ENCODE measurements around the gene KIF5C.

Gene KIF5C

DNA sequence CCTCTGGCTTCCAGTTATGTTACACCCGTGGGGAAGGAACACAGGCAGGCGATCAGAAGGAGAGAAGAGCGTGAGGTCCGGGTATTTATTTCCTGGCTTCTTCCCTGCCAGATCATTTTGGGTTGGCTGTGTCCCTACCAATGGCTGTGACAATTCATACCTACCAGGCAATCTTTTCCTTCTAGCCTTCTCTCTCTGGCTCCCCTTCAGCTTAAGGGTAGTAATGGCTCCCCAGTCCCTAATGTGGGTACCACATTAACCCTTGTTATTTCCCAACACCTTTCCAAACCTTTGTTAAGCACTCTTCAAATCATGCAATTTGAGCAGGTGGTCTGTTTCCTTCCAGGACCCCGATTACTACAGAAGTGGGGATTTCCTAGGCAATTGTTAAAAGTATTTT, 84.7 kb downstream of the KIF5C start:
- H3K27ac ChIP-seq (ENCODE audit: low read length, poor library complexity, severe bottlenecking) = no peak overlapping the region
- no peaks in the 10 kb centered on the region for H3K36me3 ChIP-seq (ENCODE audit: control insufficient read depth in 1 of 2, insufficient read depth in 2 of 2, low read depth in 1 of 2, low read length in 2 of 2)
- no peak overlapping the region for H2BK12ac ChIP-seq (ENCODE audit: low read length in 2 of 2)
- no peak for DNase-seq
- no peaks in the 10 kb centered on the region for H3K9me3 ChIP-seq (ENCODE audit: control insufficient read depth, low read length)
- H3K79me1 ChIP-seq (replicated peaks; ENCODE audit: low read length, poor library complexity, severe bottlenecking) = no peaks in the 10 kb centered on the region
- no peak overlapping the region for H3K18ac ChIP-seq (ENCODE audit: low read depth in 1 of 2, low read length in 2 of 2)
- no peak overlapping the region for H2AK5ac ChIP-seq (ENCODE audit: low read length, severe bottlenecking)
- peaks cover 1% of the 10 kb centered on the region for H3K4me1 ChIP-seq (ENCODE audit: control insufficient read depth, insufficient read depth, low read depth, low read length)
- no peak overlapping the region for H2AFZ ChIP-seq (ENCODE audit: low read depth, low read length)
- H4K8ac ChIP-seq (ENCODE audit: low read length) = no peak overlapping the region
- H3K14ac ChIP-seq (ENCODE audit: low read length in 2 of 2) = no peak overlapping the region
- 91% methylated on average over 5 of the region's 5 CpGs for WGBS
- H3K27me3 ChIP-seq (ENCODE audit: control insufficient read depth in 1 of 2, insufficient read depth in 1 of 2, low read length in 2 of 2) = peaks cover 5 to 7% of the 10 kb centered on the region in 2 experiments
- H3K4ac ChIP-seq (ENCODE audit: low read depth in 1 of 2, low read length in 2 of 2) = no peak overlapping the region
- H3K23ac ChIP-seq (ENCODE audit: low read length in 2 of 2) = no peak overlapping the region
- H4K91ac ChIP-seq (ENCODE audit: low read length) = no peak overlapping the region
- H2BK5ac ChIP-seq (ENCODE audit: low read depth, low read length, poor library complexity, severe bottlenecking) = no peak overlapping the region
- no peak overlapping the region for H3K9ac ChIP-seq (ENCODE audit: low read length)
- no peak overlapping the region for H2BK120ac ChIP-seq (ENCODE audit: low read depth, low read length)
- no peak overlapping the region for H3K4me2 ChIP-seq (ENCODE audit: low read length, poor library complexity, severe bottlenecking)
- no peak overlapping the region for H3K4me3 ChIP-seq (ENCODE audit: insufficient read depth in 1 of 2, low read depth in 1 of 2, low read length in 2 of 2)
- H2BK15ac ChIP-seq (ENCODE audit: low read depth, poor library complexity, severe bottlenecking) = no peak overlapping the region

DNA sequence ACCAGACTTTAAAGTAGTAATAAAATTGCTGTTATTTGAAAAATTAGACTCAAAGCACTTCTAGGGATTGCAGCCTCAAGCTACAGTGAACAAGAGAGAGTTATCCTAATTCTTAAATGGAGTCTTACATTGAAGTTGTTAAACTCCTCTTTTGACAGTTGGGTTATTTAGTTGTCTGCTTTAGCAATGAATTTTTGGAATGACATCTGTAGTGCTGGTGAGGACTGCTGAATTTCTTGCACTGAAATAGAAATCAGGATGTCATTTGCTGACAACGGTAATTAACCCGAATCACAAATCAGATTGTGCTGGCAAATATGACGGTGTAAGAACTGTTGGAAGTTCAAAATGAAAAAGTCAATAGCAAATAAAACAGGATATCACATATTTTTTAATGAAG, 85.5 kb downstream of the KIF5C start:
- DNase-seq = no peak
- Histone ChIP-seq H3K23ac (ENCODE audit: low read length in 2 of 2) (no peak overlapping the region), H2BK12ac (ENCODE audit: low read length in 2 of 2) (no peak overlapping the region), H3K27ac (ENCODE audit: low read length, poor library complexity, severe bottlenecking) (no peak overlapping the region), H3K14ac (ENCODE audit: low read length in 2 of 2) (no peak overlapping the region), H2BK5ac (ENCODE audit: low read depth, low read length, poor library complexity, severe bottlenecking) (no peak overlapping the region), H3K9me3 (ENCODE audit: control insufficient read depth, low read length) (no peaks in the 10 kb centered on the region), H3K27me3 (ENCODE audit: control insufficient read depth in 1 of 2, insufficient read depth in 1 of 2, low read length in 2 of 2) (peaks cover 3 to 7% of the 10 kb centered on the region in 2 experiments), H4K91ac (ENCODE audit: low read length) (no peak overlapping the region), H2AFZ (ENCODE audit: low read depth, low read length) (no peak overlapping the region), H4K8ac (ENCODE audit: low read length) (no peak overlapping the region), H3K4me3 (ENCODE audit: insufficient read depth in 1 of 2, low read depth in 1 of 2, low read length in 2 of 2) (no peak overlapping the region), H3K18ac (ENCODE audit: low read depth in 1 of 2, low read length in 2 of 2) (no peak overlapping the region), H3K9ac (ENCODE audit: low read length) (no peak overlapping the region), H3K4ac (ENCODE audit: low read depth in 1 of 2, low read length in 2 of 2) (no peak overlapping the region), H3K4me2 (ENCODE audit: low read length, poor library complexity, severe bottlenecking) (no peak overlapping the region), H3K36me3 (ENCODE audit: control insufficient read depth in 1 of 2, insufficient read depth in 2 of 2, low read depth in 1 of 2, low read length in 2 of 2) (no peaks in the 10 kb centered on the region), H2AK5ac (ENCODE audit: low read length, severe bottlenecking) (no peak overlapping the region), H3K79me1 (replicated peaks; ENCODE audit: low read length, poor library complexity, severe bottlenecking) (no peaks in the 10 kb centered on the region), H3K4me1 (ENCODE audit: control insufficient read depth, insufficient read depth, low read depth, low read length) (peaks cover 1% of the 10 kb centered on the region), H2BK120ac (ENCODE audit: low read depth, low read length) (no peak overlapping the region), H2BK15ac (ENCODE audit: low read depth, poor library complexity, severe bottlenecking) (no peak overlapping the region)
- no CpG with 5 or more reads among the region's 3 CpGs for WGBS

DNA sequence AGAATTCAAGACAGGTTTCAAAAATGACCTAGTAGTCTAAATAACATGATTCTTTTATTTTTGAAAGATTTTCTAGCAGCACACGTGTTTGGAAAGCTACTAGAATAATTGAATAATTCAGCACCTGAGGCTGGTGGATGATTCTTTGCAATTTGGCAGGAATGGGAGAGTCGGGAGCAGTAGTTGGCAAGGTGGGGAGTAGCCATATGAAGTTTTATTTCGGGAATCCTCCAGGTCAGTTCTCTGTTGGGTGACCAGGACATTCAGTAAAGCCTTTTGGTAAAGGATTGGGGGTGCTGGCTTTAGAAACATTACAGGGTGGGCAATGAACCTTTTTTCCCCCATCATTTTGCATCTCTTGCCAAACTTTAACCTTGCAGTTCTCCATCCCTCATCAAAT, 88.4 kb downstream of the KIF5C start:
- Histone ChIP-seq H3K4me2 (ENCODE audit: low read length, poor library complexity, severe bottlenecking) (no peak overlapping the region), H2BK5ac (ENCODE audit: low read depth, low read length, poor library complexity, severe bottlenecking) (no peak overlapping the region), H4K8ac (ENCODE audit: low read length) (no peak overlapping the region), H2BK120ac (ENCODE audit: low read depth, low read length) (no peak overlapping the region), H3K36me3 (ENCODE audit: control insufficient read depth in 1 of 2, insufficient read depth in 2 of 2, low read depth in 1 of 2, low read length in 2 of 2) (no peaks in the 10 kb centered on the region), H2AK5ac (ENCODE audit: low read length, severe bottlenecking) (no peak overlapping the region), H3K23ac (ENCODE audit: low read length in 2 of 2) (no peak overlapping the region), H3K4me3 (ENCODE audit: insufficient read depth in 1 of 2, low read depth in 1 of 2, low read length in 2 of 2) (no peak overlapping the region), H2BK12ac (ENCODE audit: low read length in 2 of 2) (no peak overlapping the region), H3K18ac (ENCODE audit: low read depth in 1 of 2, low read length in 2 of 2) (no peak overlapping the region), H3K14ac (ENCODE audit: low read length in 2 of 2) (no peak overlapping the region), H3K9me3 (ENCODE audit: control insufficient read depth, low read length) (no peaks in the 10 kb centered on the region), H3K9ac (ENCODE audit: low read length) (no peak overlapping the region), H2BK15ac (ENCODE audit: low read depth, poor library complexity, severe bottlenecking) (no peak overlapping the region), H3K79me1 (replicated peaks; ENCODE audit: low read length, poor library complexity, severe bottlenecking) (no peaks in the 10 kb centered on the region), H3K4ac (ENCODE audit: low read depth in 1 of 2, low read length in 2 of 2) (no peak overlapping the region), H3K27ac (ENCODE audit: low read length, poor library complexity, severe bottlenecking) (no peak overlapping the region), H2AFZ (ENCODE audit: low read depth, low read length) (no peak overlapping the region), H4K91ac (ENCODE audit: low read length) (no peak overlapping the region), H3K27me3 (ENCODE audit: control insufficient read depth in 1 of 2, insufficient read depth in 1 of 2, low read length in 2 of 2) (peaks cover 3 to 8% of the 10 kb centered on the region in 2 experiments), H3K4me1 (ENCODE audit: control insufficient read depth, insufficient read depth, low read depth, low read length) (peaks cover 1% of the 10 kb centered on the region)
- 85% methylated on average over 3 of the region's 3 CpGs for WGBS
- DNase-seq = no peak

DNA sequence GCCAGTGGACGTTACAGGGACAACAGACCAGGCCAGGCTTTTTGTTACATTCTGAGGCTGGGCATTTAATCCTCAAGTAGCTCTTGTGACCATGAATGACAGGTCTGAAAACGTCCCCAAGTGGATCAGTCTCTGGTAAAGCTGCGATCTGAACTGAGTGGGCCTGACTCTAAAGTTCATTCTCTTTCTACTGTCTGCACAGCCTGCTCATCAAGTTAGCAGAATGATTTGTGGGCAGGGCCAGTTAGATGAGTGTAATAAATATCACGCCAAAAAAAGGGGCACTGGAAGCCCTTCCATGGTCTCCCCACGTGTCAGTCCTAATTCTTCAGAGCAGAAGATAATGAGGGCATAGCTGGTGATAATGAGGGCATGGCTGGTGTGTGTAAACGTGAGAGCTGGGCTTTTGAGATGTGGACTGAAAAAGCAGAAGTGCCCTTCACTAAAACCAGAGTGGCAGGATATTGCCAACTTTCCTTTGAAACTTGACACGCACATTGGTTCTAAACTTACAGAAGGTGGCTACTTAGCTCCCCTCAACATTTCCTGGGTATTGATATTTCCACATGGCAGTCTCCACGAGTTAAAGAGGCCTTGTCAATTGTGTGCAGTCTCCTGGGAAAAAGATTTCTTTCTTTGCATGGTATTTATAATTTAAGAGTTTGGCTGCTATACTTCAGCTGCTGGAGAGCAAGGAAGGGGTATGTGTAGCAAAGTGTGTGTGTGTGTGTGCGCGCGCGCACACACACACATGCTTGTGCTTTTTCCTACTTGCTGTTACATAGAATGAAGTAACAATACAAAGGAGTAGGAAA, 90.8 kb downstream of the KIF5C start:
- WGBS = 78% methylated on average over 8 of the region's 12 CpGs
- Histone ChIP-seq H2AFZ (ENCODE audit: low read depth, low read length) (no peak overlapping the region), H3K79me1 (replicated peaks; ENCODE audit: low read length, poor library complexity, severe bottlenecking) (no peaks in the 10 kb centered on the region), H3K36me3 (ENCODE audit: control insufficient read depth in 1 of 2, insufficient read depth in 2 of 2, low read depth in 1 of 2, low read length in 2 of 2) (no peaks in the 10 kb centered on the region), H4K91ac (ENCODE audit: low read length) (no peak overlapping the region), H3K18ac (ENCODE audit: low read depth in 1 of 2, low read length in 2 of 2) (no peak overlapping the region), H3K14ac (ENCODE audit: low read length in 2 of 2) (no peak overlapping the region), H2AK5ac (ENCODE audit: low read length, severe bottlenecking) (no peak overlapping the region), H4K8ac (ENCODE audit: low read length) (no peak overlapping the region), H3K23ac (ENCODE audit: low read length in 2 of 2) (no peak overlapping the region), H3K4me1 (ENCODE audit: control insufficient read depth, insufficient read depth, low read depth, low read length) (peaks cover 1% of the 10 kb centered on the region), H3K4ac (ENCODE audit: low read depth in 1 of 2, low read length in 2 of 2) (no peak overlapping the region), H3K27me3 (ENCODE audit: control insufficient read depth in 1 of 2, insufficient read depth in 1 of 2, low read length in 2 of 2) (peaks cover 0 to 10% of the 10 kb centered on the region in 2 experiments), H2BK15ac (ENCODE audit: low read depth, poor library complexity, severe bottlenecking) (no peak overlapping the region), H2BK120ac (ENCODE audit: low read depth, low read length) (no peak overlapping the region), H3K9me3 (ENCODE audit: control insufficient read depth, low read length) (no peaks in the 10 kb centered on the region), H2BK5ac (ENCODE audit: low read depth, low read length, poor library complexity, severe bottlenecking) (no peak overlapping the region), H2BK12ac (ENCODE audit: low read length in 2 of 2) (no peak overlapping the region), H3K27ac (ENCODE audit: low read length, poor library complexity, severe bottlenecking) (no peak overlapping the region), H3K4me2 (ENCODE audit: low read length, poor library complexity, severe bottlenecking) (no peak overlapping the region), H3K4me3 (ENCODE audit: insufficient read depth in 1 of 2, low read depth in 1 of 2, low read length in 2 of 2) (no peak overlapping the region), H3K9ac (ENCODE audit: low read length) (no peak overlapping the region)
- no peak for DNase-seq

All from mesenchymal stem cell (in vitro differentiated cells and primary cell).